OCI-LY7 (cell line): ENCODE measurements around the gene CEP104.

Source experiments
- EZH2phosphoT487 ChIP-seq: fragments of 200-600 bp; sonication (generic); IDR thresholded peaks from 2 replicates; pipeline ENCODE4 v1.6.1; 2018; ENCODE audit warnings: low read depth, borderline replicate concordance, mild to moderate bottlenecking, mixed run types, antibody characterized with exemption, low read length, moderate library complexity, mixed read lengths
- TF ChIP-seq, protein P1 (sequence below): fragments of 200-600 bp; sonication (generic); conservative IDR thresholded peaks from 2 replicates; pipeline ENCODE4 v1.5.1; 2014; ENCODE audit warnings: mild to moderate bottlenecking, antibody characterized with exemption, low read length, moderate library complexity, mixed read lengths

DNA sequence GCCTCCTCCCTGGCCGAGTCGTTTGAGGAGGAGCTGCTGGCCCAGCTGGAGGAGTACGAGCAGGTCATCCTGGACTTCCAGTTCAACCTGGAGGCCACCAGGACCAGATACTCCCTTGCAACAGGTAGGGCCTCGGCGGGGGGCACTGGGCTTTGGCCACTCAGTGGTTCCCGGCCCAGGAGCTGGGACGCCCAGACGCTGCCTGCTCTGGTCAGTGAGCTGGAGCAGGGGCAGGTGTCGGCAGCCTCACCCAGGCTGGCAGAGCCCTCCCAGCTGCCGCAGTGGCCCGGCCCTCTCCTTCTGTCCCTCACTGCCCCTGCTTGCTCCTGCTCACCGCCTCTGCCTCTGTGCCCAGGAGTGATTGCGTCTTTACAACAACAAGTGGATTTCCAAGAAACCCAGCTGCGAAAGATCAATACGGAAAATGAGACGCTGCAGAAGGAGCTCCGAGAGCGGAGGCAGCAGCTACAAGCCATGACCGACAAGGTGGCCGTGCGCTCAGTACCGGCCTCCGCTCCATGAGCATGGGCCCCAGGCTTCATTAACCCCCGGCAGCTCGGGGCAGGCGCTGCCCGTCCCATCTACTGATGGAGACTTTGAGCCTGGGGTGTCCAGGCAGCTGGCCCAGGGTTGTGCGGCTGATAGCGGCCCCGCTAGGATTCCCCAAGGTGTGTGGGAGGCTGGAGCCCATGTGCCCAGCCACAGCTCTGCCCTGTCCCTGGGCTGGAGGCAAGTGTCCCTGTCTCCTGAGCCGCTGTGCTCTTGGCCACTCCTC lies 93.5 kb downstream of the CEP104 start:
- TF ChIP-seq, protein P1, sequence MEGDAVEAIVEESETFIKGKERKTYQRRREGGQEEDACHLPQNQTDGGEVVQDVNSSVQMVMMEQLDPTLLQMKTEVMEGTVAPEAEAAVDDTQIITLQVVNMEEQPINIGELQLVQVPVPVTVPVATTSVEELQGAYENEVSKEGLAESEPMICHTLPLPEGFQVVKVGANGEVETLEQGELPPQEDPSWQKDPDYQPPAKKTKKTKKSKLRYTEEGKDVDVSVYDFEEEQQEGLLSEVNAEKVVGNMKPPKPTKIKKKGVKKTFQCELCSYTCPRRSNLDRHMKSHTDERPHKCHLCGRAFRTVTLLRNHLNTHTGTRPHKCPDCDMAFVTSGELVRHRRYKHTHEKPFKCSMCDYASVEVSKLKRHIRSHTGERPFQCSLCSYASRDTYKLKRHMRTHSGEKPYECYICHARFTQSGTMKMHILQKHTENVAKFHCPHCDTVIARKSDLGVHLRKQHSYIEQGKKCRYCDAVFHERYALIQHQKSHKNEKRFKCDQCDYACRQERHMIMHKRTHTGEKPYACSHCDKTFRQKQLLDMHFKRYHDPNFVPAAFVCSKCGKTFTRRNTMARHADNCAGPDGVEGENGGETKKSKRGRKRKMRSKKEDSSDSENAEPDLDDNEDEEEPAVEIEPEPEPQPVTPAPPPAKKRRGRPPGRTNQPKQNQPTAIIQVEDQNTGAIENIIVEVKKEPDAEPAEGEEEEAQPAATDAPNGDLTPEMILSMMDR = no peak
- no peak for TF ChIP-seq EZH2phosphoT487
